Measurements from ENCODE around the gene CDK1.
"Not testable (repeated sequence)": the region's sequence is repeated elsewhere in the genome, so short reads cannot be mapped to it uniquely, and the experiment has no call there.

The CDK1 gene

DNA sequence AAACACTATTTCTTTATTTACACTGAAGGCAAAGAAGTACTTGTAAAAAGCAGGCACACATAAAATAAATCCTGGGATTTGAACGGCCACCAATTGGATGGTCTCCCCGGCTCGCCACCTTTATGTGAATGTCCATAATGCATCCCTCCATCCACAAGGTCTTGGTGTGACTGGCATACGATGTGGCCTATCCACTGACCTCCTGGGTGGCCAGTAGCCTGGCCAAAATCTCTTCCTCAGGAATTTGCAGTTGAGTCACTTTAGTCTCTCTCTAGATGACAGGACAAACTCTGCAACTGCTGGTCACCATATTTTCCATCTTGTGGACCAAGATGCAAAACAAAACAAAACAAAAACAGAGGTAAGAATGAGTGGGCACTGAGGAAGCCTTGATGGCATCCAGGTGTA is 39.1 kb downstream of the CDK1 start:
- DNase-seq = no peak

DNA sequence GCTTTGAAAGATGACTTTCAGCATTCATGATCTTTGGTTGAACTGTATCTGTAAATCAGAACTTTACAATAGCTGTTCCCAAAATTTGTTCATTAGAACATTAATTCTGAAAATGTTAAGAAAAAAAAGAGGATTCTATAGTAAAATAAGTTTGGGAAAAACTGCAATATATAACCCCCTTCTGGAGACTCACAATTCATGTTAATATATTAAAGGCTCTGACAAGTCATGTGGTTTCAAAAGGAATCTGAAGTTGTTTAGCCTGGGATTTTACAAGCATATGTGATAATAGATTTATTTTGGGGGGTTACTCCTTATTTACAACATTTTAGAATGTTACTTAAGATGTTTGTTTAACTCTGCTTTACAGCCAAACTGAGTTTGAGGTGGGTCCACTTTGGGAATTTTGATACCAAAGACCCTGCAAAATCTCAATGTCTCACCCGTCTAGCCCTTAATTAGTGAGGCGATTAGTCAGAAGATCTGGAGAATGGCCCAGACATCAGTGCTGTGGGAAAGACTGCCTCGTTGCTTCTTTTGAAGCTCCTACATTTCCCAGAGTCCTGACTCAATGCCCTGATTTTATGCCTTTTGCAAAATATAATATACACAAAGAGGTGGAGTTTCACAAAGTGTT is 40.0 kb downstream of the CDK1 start:
- DNase-seq = no peak

GRCh38 chr10:60819271-60819670 is 41.0 kb downstream of the CDK1 start:
- DNase-seq = no peak

GRCh38 chr10:60820093-60820754 is 41.9 kb downstream of the CDK1 start:
- no peak for DNase-seq

DNA sequence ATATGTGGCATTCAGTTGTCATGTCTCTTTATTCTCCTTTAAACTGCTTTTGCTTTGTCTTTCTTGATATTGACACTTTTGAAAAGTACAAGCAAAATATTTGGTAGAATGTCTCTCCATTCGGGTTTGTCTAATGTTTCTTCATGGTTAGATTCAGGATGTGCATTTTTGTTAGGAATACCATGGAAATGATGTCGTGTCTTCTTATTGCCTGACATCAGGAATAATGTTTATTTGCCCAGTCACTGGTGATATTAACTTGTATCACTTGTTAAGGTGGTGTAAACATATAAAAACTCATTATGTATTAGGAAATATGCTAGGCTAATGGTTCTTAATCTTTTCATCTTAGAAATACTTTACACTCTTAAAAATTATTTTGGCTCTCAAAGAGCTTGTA is 43.4 kb downstream of the CDK1 start:
- no peak for DNase-seq

DNA sequence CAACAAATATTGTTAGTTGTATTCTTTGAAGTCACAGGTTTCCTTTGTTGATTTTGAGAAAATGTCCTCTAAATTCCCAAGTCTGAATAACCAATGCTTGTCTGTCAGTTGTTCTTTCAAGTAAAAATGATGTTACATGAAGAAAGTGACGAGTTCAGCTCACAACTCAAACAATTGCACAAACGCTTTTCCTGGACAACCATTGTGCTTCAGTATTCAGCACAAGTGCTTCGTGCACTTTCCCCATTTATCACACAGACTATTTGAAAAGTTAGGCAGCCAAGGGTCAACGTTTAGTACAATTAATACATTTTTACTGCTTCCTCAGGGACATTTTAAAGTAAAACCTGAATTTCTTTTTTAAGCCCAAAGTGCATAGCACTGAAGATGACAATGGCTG is 44.5 kb downstream of the CDK1 start:
- DNase-seq = no peak

- no peak for DNase-seq
These were observed 45.0 kb downstream of the CDK1 start for GRCh38 chr10:60823324-60823723.

GRCh38 chr10:60825520-60825919 is 47.2 kb downstream of the CDK1 start:
- no peak for DNase-seq

- no peak for DNase-seq
These were observed 49.7 kb downstream of the CDK1 start for GRCh38 chr10:60827791-60828488.

GRCh38 chr10:60828489-60828852 is 50.2 kb downstream of the CDK1 start:
- no peak for DNase-seq

DNA sequence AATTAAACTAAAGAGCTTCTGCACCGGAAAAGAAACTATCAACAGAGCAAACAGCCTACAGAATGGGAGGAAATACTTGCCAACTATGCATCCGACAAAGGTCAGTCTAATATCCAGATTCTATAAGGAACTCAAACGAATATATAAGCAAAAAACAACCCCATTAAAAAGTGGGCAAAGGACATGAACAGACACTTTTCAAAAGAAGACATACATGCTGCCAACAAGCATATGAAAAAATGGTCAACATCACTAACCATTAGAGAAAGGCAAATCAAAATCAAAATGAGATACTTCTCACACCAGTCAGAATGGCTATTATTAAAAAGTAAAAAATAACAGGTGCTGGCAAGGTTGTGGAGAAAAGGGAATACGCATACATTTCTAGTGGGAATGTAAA is 53.9 kb downstream of the CDK1 start:
- DNase-seq = not testable (repeated sequence)

- no peak for DNase-seq
These were observed 56.1 kb downstream of the CDK1 start for GRCh38 chr10:60834401-60834800.

GRCh38 chr10:60835049-60835448 is 56.8 kb downstream of the CDK1 start:
- DNase-seq = no peak

GRCh38 chr10:60841227-60841626 is 62.9 kb downstream of the CDK1 start:
- DNase-seq = not testable (repeated sequence)

GRCh38 chr10:60842694-60843093 is 64.4 kb downstream of the CDK1 start:
- DNase-seq = no peak

Measured in SIG-M5 (cell line).